ENCODE measurements around the gene OR51B5. TPM values are rescaled to one million over a fixed set of nuclear protein-coding genes. Genes with fewer than 3 reads are reported as not detected.

OR51B5 gene
- total and polyA plus RNA-seq, 4 donors = 0.17 to 0.23 TPM; not detected in 2

GRCh38 chr11:5307256-5308019 is 35.9 kb downstream of the OR51B5 start (continued):
- TF ChIP-seq CTCF (IDR thresholded peaks at IDR 0.05; ENCODE audit: low read depth, low read length, missing input control) (no peak), FOXA1 (IDR thresholded peaks at IDR 0.05) (no peak), NR2F2 (IDR thresholded peaks at IDR 0.05) (no peak), JUND (IDR thresholded peaks at IDR 0.05) (no peak), HNF4A (conservative IDR thresholded peaks at IDR 0.05) (no peak)

- Histone ChIP-seq H3K27me3 (ENCODE audit: control insufficient read depth in 4 of 4, insufficient read depth in 4 of 4, low read length in 3 of 4) (no peaks in the 10 kb centered on the region), H3K4me3 (ENCODE audit: low read depth in 1 of 3, low read length in 3 of 3) (no peak overlapping the region), H3K4me1 (ENCODE audit: control insufficient read depth in 4 of 4, insufficient read depth in 4 of 4, low read length in 3 of 4) (no peaks in the 10 kb centered on the region), H3K27ac (ENCODE audit: low read depth in 1 of 2, low read length in 2 of 2) (no peak overlapping the region), H3K9ac (ENCODE audit: low read depth in 1 of 2, low read length in 2 of 2) (no peak overlapping the region), H3K9me3 (ENCODE audit: control insufficient read depth in 4 of 4, low read length in 3 of 4) (no peaks in the 10 kb centered on the region), H3K36me3 (ENCODE audit: control insufficient read depth in 4 of 4, insufficient read depth in 3 of 4, low read depth in 1 of 4, low read length in 3 of 4) (no peaks in the 10 kb centered on the region)
- 94% methylated on average over 1 of the region's 1 CpG for WGBS
- DNase-seq (ENCODE audit: low spot score) = no peak
- no peak for TF ChIP-seq HNF4A (conservative IDR thresholded peaks at IDR 0.05)
- no peak for TF ChIP-seq FOXA1 (IDR thresholded peaks at IDR 0.05)
- no peak for TF ChIP-seq ATF3 (IDR thresholded peaks at IDR 0.05)
- no peak for TF ChIP-seq ZBTB33 (IDR thresholded peaks at IDR 0.05)
- no peak for TF ChIP-seq YY1 (IDR thresholded peaks at IDR 0.05)
- TF ChIP-seq HNF4G (IDR thresholded peaks at IDR 0.05) = no peak
- no peak for TF ChIP-seq GABPA (IDR thresholded peaks at IDR 0.05 in 1 of 2, conservative IDR thresholded peaks at IDR 0.05 in 1 of 2)
- no peak for TF ChIP-seq SP1 (IDR thresholded peaks at IDR 0.05)
- TF ChIP-seq EGR1 (IDR thresholded peaks at IDR 0.05; ENCODE audit: low read depth in 2 of 2) = no peak
- TF ChIP-seq MAX (IDR thresholded peaks at IDR 0.05) = no peak
- no peak for TF ChIP-seq TAF1 (conservative IDR thresholded peaks at IDR 0.05)
- TF ChIP-seq NR2F2 (IDR thresholded peaks at IDR 0.05) = no peak
- no peak for TF ChIP-seq RXRA (IDR thresholded peaks at IDR 0.05)
- no peak for TF ChIP-seq CTCF (IDR thresholded peaks at IDR 0.05; ENCODE audit: low read depth, low read length, missing input control)
Measured at GRCh38 chr11:5304046-5304445, 39.3 kb downstream of the OR51B5 start.
